Lung (tissue), 12 donors: ENCODE results near the gene TNN. TPM values are rescaled to one million over a fixed set of nuclear protein-coding genes. Genes with fewer than 3 reads are reported as not detected.
"Not testable (repeated sequence)": the region's sequence is repeated elsewhere in the genome, so short reads cannot be mapped to it uniquely, and the experiment has no call there.

Experiments
- ATAC-seq: fragments of 200-7000 bp; cut with Tn5 transposase; one replicate; pipeline ENCODE4 v1.9.1; 2020; ENCODE audit warnings: moderate number of reproducible peaks; ENCODE audit not compliant: insufficient read depth, low FRiP score
- DNase-seq, 3 donors: peaks; one replicate each; pipeline ENCODE4 v3.0.0-alpha.2; 2013 to 2017
- H3K27ac ChIP-seq, 2 donors: one replicate each; pipeline ENCODE4 v1.5.1; 2013; ENCODE audit warnings: mild to moderate bottlenecking in 2 of 2, moderate library complexity in 2 of 2, control low read depth in 1 of 2, inconsistent platforms in 1 of 2, low read depth in 1 of 2, low read length in 1 of 2
- H3K27me3 ChIP-seq, 3 donors: one replicate each; pipeline ENCODE4 v1.5.1; 2013; ENCODE audit warnings: low read length in 2 of 3; ENCODE audit not compliant: control insufficient read depth in 3 of 3, insufficient read depth in 3 of 3
- H3K36me3 ChIP-seq, 4 donors: one replicate each; pipeline ENCODE4 v1.5.1; 2013; ENCODE audit warnings: low read length in 4 of 4, mild to moderate bottlenecking in 1 of 4, moderate library complexity in 1 of 4; ENCODE audit not compliant: control insufficient read depth in 4 of 4, insufficient read depth in 4 of 4
- H3K4me1 ChIP-seq, 5 donors: one replicate each; pipeline ENCODE4 v1.5.1; 2013; ENCODE audit warnings: low read length in 5 of 5, mild to moderate bottlenecking in 2 of 5, moderate library complexity in 1 of 5; ENCODE audit not compliant: control insufficient read depth in 5 of 5, insufficient read depth in 5 of 5
- H3K4me3 ChIP-seq: one replicate; pipeline ENCODE4 v1.5.1; 2013; ENCODE audit warnings: mild to moderate bottlenecking, control low read depth, moderate library complexity
- H3K9ac ChIP-seq, 2 donors: one replicate each; pipeline ENCODE4 v1.5.1; 2013; ENCODE audit warnings: low read length in 2 of 2, control low read depth in 1 of 2; ENCODE audit not compliant: insufficient read depth in 1 of 2
- H3K9me3 ChIP-seq, 4 donors: one replicate each; pipeline ENCODE4 v1.5.1; 2013; ENCODE audit warnings: low read length in 3 of 4, mild to moderate bottlenecking in 1 of 4, moderate library complexity in 1 of 4; ENCODE audit not compliant: control insufficient read depth in 4 of 4, insufficient read depth in 3 of 4
- CTCF ChIP-seq: IDR thresholded peaks from 2 replicates; pipeline ENCODE4 v1.5.1; 2012; ENCODE audit warnings: mild to moderate bottlenecking; ENCODE audit errors: control extremely low read depth, extremely low read depth
- WGBS, 2 donors: extraction: QIAGEN DNeasy Blood & Tissue Kit; methylation state at CpG; one replicate each; pipeline ENCODE4 v1.1.7; 2013; 5-methylcytosine and 5-hydroxymethylcytosine counted together
- polyA plus RNA-seq, 2 donors: library from polyadenylated mRNA; stranded (reverse); fragments of 200-250 nt; gene quantifications; one replicate each; pipeline ENCODE4 v1.2.1, GENCODE V29; 2013
- total RNA-seq, 2 donors: library from RNA; depleted of rRNA in 1 of 2; stranded (reverse); fragments of >200 nt in 1 of 2; gene quantifications; one replicate each; pipeline ENCODE4 v1.2.1, GENCODE V29; 2014 to 2021
- donor health status: control.
- donor health status: control.
- donor health status: Bipolar disorder and iron deficiency.
- donor health status: healthy.
- donor health status: DM: yes; HTN: yes; CAD: no.

Gene TNN
- total and polyA plus RNA-seq, 4 donors, result 0.02 to 1.3 (median 0.04) TPM; not detected in 1

- H3K9ac ChIP-seq, result peak within 1 kb of the TSS; percentile 94 to 98
- peak within 1 kb of the TSS; percentile 72 to 81 for H3K27ac ChIP-seq
- TF ChIP-seq CTCF, result no peak
- no peaks in the 10 kb centered on the region for H3K27me3 ChIP-seq
- no peaks in the 10 kb centered on the region for H3K9me3 ChIP-seq
- H3K4me1 ChIP-seq, result peaks cover 0 to 6% (median 3%) of the 10 kb centered on the region in 5 donors
- 3% methylated on average over 42 of the region's 42 CpGs for WGBS, 2 donors
- ATAC-seq, result peak; percentile 99
- H3K4me3 ChIP-seq, result peak within 1 kb of the TSS; percentile 76
- peaks cover 2 to 4% (median 3%) of the 10 kb centered on the region in 4 donors for H3K36me3 ChIP-seq
- DNase-seq, result peak; percentile 99 to 100 (median 99)
Observed at GRCh38 chr1:175023043-175023921, 44.4 kb upstream of the TNN start, which contains the start of gene MRPS14. TSS of gene MRPS14 (minus strand) at chr1:175023425. CDS start at chr1:175023408, 17 bp downstream.

GRCh38 chr1:175023922-175024242, 43.8 kb upstream of the TNN start:
- not testable (repeated sequence) for H3K27me3 ChIP-seq, H3K4me1 ChIP-seq, H3K36me3 ChIP-seq, DNase-seq, ATAC-seq, H3K4me3 ChIP-seq, H3K9me3 ChIP-seq
- H3K27ac ChIP-seq, result peak overlapping the region; percentile 52 to 63
- 96 to 98% methylated on average over 2 of the region's 2 CpGs for WGBS, 2 donors
- peak overlapping the region; percentile 33 to 75 for H3K9ac ChIP-seq

GRCh38 chr1:175024773-175025172, 42.9 kb upstream of the TNN start:
- 96 to 98% methylated on average over 2 of the region's 2 CpGs for WGBS, 2 donors
- Histone ChIP-seq H3K9me3 (no peaks in the 10 kb centered on the region), H3K9ac (no peak overlapping the region), H3K4me1 (peaks cover 0 to 6% (median 3%) of the 10 kb centered on the region in 5 donors), H3K36me3 (peaks cover 0 to 4% (median 2%) of the 10 kb centered on the region in 4 donors), H3K27ac (no peak overlapping the region), H3K4me3 (no peak overlapping the region), H3K27me3 (no peaks in the 10 kb centered on the region)
- DNase-seq, result no peak
- no peak for TF ChIP-seq CTCF
- ATAC-seq, result no peak

GRCh38 chr1:175033953-175034352, 33.7 kb upstream of the TNN start:
- ATAC-seq (no peak), DNase-seq (no peak)
- Histone ChIP-seq H3K4me3 (no peak overlapping the region), H3K9me3 (no peaks in the 10 kb centered on the region), H3K27me3 (no peaks in the 10 kb centered on the region), H3K27ac (no peak overlapping the region), H3K9ac (no peak overlapping the region), H3K4me1 (no peaks in the 10 kb centered on the region), H3K36me3 (no peaks in the 10 kb centered on the region)
- 92 to 94% methylated on average over 4 of the region's 4 CpGs for WGBS, 2 donors
- TF ChIP-seq CTCF, result no peak
